Ishikawa (cell line): ENCODE results near the gene GTF2IRD1.

Experiments
- CREB1 ChIP-seq: IDR thresholded peaks from 2 replicates; pipeline ENCODE4 v1.6.1; 2012; ENCODE audit warnings: low read depth
- FOXM1 ChIP-seq: IDR thresholded peaks from 2 replicates; pipeline ENCODE4 v1.6.1; 2012; ENCODE audit warnings: low read depth, borderline replicate concordance
- MAX ChIP-seq: IDR thresholded peaks from 2 replicates; pipeline ENCODE4 v1.6.1; 2012
- RAD21 ChIP-seq: IDR thresholded peaks from 2 replicates; pipeline ENCODE4 v1.6.1; 2012; ENCODE audit warnings: low read depth
- REST ChIP-seq: IDR thresholded peaks from 2 replicates; pipeline ENCODE4 v1.6.1; 2012; ENCODE audit warnings: low read depth, mild to moderate bottlenecking
- TAF1 ChIP-seq: IDR thresholded peaks from 2 replicates; pipeline ENCODE4 v1.6.1; 2012; ENCODE audit warnings: low read depth, mild to moderate bottlenecking
- TCF12 ChIP-seq: IDR thresholded peaks from 2 replicates; pipeline ENCODE4 v1.6.1; 2012; ENCODE audit warnings: low read depth

GRCh38 chr7:74424291-74424880 lies 29.3 kb upstream of the GTF2IRD1 start:
- TF ChIP-seq CREB1, result no peak
- no peak for TF ChIP-seq TAF1
- no peak for TF ChIP-seq REST
- no peak for TF ChIP-seq RAD21
- TF ChIP-seq MAX, result no peak
- no peak for TF ChIP-seq FOXM1
- no peak for TF ChIP-seq TCF12
